Caco-2 (cell line): ENCODE data around the gene GALNT8. TPM values are rescaled to one million over a fixed set of nuclear protein-coding genes. Genes with fewer than 3 reads are reported as not detected.

Experiments
- BruUV-seq: library from RNA; stranded (reverse); fragments of 400-500 nt; replicated peaks from 2 replicates; lab custom pipeline; 2021; lab: Mats Ljungman, UMichigan
- CTCF ChIA-PET: fragments of 300-600 bp; sonication (Branson Sonifier 250); formaldehyde crosslinking; loops from one replicate; lab custom pipeline; 2022; ENCODE audit warnings: antibody characterized with exemption; lab: Charles Lee
- POLR2A ChIA-PET: fragments of 300-600 bp; sonication (Branson Sonifier 250); formaldehyde crosslinking; loops from one replicate; lab custom pipeline; 2022; ENCODE audit warnings: antibody characterized with exemption; lab: Charles Lee
- DNase-seq, 2 experiments: peaks; one replicate each; pipeline versions ENCODE4 v3.0.0 to v3.0.0-alpha.2; 2020 to 2022
- H3K27me3 ChIP-seq: replicated peaks from 2 replicates; pipeline ENCODE4 v1.6.0; 2011; ENCODE audit warnings: low read length; ENCODE audit not compliant: control insufficient read depth, insufficient read depth
- H3K36me3 ChIP-seq: 2 replicates; pipeline ENCODE4 v1.5.1; 2011; ENCODE audit warnings: low read length; ENCODE audit not compliant: control insufficient read depth, insufficient read depth
- H3K4me1 ChIP-seq: fragments of 250-450 bp; sonication (Bioruptor Pico); 2 replicates; pipeline ENCODE4 v1.5.1; 2020; ENCODE audit warnings: mild to moderate bottlenecking
- H3K4me3 ChIP-seq: 2 replicates; pipeline ENCODE4 v1.5.1; 2011; ENCODE audit warnings: low read depth, mild to moderate bottlenecking, control low read depth, low read length
- H3K9me3 ChIP-seq: fragments of 250-450 bp; sonication (Bioruptor Pico); 2 replicates; pipeline ENCODE4 v1.5.1; 2020; ENCODE audit warnings: mild to moderate bottlenecking, moderate library complexity
- H3K27ac Mint-ChIP-seq: one replicate; pipeline ENCODE4 v1.8.0; 2022; ENCODE audit warnings: mixed read lengths; ENCODE audit not compliant: unreplicated experiment
- H3K27me3 Mint-ChIP-seq: one replicate; pipeline ENCODE4 v1.8.0; 2022; ENCODE audit warnings: mixed read lengths; ENCODE audit not compliant: insufficient read depth, unreplicated experiment
- H3K36me3 Mint-ChIP-seq: one replicate; pipeline ENCODE4 v1.8.0; 2022; ENCODE audit warnings: mild to moderate bottlenecking, mixed read lengths; ENCODE audit not compliant: insufficient read depth, unreplicated experiment
- H3K4me1 Mint-ChIP-seq: one replicate; pipeline ENCODE4 v1.8.0; 2022; ENCODE audit warnings: low read depth, mixed read lengths; ENCODE audit not compliant: unreplicated experiment
- H3K4me3 Mint-ChIP-seq: one replicate; pipeline ENCODE4 v1.8.0; 2022; ENCODE audit warnings: mild to moderate bottlenecking, moderate library complexity, mixed read lengths; ENCODE audit not compliant: unreplicated experiment
- H3K9me3 Mint-ChIP-seq: one replicate; pipeline ENCODE4 v1.8.0; 2022; ENCODE audit warnings: mixed read lengths; ENCODE audit not compliant: unreplicated experiment
- intact Hi-C: fragments of 100-400 bp; cut with micrococcal nuclease; formaldehyde crosslinking; loops from one replicate; pipeline ENCODE4 v1.10.0; 2022; ENCODE audit not compliant: unreplicated experiment
- total RNA-seq: library from RNA; stranded (reverse); gene quantifications from 2 replicates; pipeline ENCODE4 v1.2.3, GENCODE V29; 2022
- TF ChIP-seq, protein P1 (sequence below), 2 experiments: fragments of 200-600 bp in 1 of 2; IDR thresholded peaks; 1 replicate in 1 of 2; 2 replicates in 1 of 2; pipeline versions ENCODE4 v1.5.1 to v1.8.0; 2011 to 2022; ENCODE audit warnings: antibody characterized with exemption in 1 of 2, control low read depth in 1 of 2, inconsistent platforms in 1 of 2, low read depth in 1 of 2, low read length in 1 of 2, mild to moderate bottlenecking in 1 of 2, moderate library complexity in 1 of 2; ENCODE audit not compliant: insufficient read depth in 1 of 2, severe bottlenecking in 1 of 2, unreplicated experiment in 1 of 2

GALNT8 gene
- total RNA-seq, 1 experiment from 2014 or later = not detected

DNA sequence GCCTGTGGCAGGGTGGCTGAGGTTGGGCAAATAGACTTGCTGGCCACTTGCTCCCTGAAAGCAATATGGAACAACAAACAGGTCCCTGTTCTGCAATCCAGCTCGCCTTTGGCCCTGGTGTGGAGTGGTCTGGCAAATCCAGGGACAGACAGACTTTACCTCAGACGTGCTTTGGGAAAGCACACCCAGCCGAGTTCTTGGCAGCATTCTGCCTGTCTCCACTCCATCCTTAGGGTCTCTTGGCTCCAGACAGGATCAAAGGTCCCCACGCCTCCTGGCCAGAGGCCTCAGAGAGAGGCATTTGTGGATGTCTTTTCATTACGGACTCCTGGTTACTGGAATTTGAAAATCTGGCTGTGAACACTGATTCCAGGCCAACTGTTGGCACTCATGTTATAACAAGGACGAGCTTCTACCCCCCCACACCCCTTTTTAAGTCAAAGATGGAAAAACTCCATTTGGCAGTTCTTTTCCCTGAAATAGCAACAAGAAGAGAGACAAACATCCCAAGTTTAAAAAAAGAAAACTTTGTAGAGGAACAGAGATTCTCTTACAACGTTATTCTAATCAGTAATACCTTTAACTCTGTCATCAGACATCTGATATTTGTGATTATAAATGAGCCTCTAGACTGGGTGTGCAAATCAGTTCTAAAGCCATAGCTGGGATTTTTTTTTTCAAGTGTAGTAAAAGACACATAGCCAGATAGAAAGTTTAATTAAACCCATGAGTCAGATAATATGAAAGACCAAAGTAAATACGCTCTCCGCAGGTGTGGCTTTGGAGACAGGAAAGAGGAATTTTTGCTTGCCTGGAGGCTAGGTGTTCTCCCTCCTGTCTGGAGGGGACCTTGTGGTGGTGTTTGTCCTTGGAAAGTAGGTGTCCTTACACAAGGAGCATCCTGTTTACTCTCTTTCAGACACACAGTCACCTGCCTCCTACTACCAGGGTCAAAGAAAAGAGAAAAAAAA lies 60.7 kb downstream of the GALNT8 start:
- Mint-ChIP-seq H3K27me3 (peaks cover 25% of the 10 kb centered on the region), H3K36me3 (no peaks in the 10 kb centered on the region), H3K27ac (no peak overlapping the region), H3K4me1 (no peaks in the 10 kb centered on the region), H3K9me3 (peaks cover 12% of the 10 kb centered on the region), H3K4me3 (no peak overlapping the region)
- TF ChIP-seq, protein P1, sequence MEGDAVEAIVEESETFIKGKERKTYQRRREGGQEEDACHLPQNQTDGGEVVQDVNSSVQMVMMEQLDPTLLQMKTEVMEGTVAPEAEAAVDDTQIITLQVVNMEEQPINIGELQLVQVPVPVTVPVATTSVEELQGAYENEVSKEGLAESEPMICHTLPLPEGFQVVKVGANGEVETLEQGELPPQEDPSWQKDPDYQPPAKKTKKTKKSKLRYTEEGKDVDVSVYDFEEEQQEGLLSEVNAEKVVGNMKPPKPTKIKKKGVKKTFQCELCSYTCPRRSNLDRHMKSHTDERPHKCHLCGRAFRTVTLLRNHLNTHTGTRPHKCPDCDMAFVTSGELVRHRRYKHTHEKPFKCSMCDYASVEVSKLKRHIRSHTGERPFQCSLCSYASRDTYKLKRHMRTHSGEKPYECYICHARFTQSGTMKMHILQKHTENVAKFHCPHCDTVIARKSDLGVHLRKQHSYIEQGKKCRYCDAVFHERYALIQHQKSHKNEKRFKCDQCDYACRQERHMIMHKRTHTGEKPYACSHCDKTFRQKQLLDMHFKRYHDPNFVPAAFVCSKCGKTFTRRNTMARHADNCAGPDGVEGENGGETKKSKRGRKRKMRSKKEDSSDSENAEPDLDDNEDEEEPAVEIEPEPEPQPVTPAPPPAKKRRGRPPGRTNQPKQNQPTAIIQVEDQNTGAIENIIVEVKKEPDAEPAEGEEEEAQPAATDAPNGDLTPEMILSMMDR (IDR thresholded peaks at IDR 0.05; ENCODE audit: insufficient read depth in 1 of 2, low read depth in 1 of 2, low read length in 1 of 2, severe bottlenecking in 1 of 2, unreplicated experiment in 1 of 2) = no peak
- no peaks in the 10 kb centered on the region for H3K36me3 ChIP-seq
- CTCF ChIA-PET = interaction anchor here (0.6 kb wide), 1 partner anchor 1206 kb away, joined by 9 read pairs; no protein-coding TSS in a partner anchor
- DNase-seq = no peak
- H3K4me1 ChIP-seq = no peaks in the 10 kb centered on the region
- no peaks in the 10 kb centered on the region for H3K27me3 ChIP-seq
- intact Hi-C loops = no loop called here
- BruUV-seq = no TSS peak
- no peak overlapping the region for H3K4me3 ChIP-seq
- H3K9me3 ChIP-seq = peaks cover 17% of the 10 kb centered on the region
- POLR2A ChIA-PET = no interaction called here

DNA sequence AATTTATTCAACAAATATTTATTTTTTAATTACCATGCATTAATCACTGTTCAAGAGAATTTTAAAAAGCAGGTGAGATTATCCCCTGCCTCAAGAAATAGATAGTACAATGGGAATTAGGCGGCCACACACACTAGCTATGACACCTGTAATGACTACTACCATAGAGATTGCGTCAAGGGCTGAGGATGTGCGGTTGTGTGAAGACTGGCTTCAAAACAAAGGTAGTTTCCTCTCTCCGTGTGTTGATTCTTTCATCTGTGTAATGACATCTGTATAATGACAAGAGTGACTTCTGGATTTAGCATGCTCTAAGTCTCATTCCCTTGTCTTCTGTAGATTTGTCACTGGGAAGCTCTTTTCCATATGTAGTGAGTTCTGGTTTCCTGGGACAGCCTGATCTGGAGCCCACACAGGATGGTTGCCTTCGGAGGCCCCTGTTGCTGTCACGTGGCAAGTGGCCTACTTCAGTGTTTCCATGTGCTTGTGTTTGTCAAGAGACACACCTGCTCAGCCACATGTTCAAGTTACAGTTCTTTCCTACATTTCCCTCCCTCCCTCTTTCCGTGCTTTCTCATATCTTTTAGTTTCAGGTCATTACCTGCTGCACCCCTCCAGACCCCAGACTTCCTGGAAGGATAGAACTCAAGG lies 64.3 kb downstream of the GALNT8 start:
- H3K27me3 ChIP-seq = no peaks in the 10 kb centered on the region
- no peaks in the 10 kb centered on the region for H3K36me3 Mint-ChIP-seq
- H3K4me3 ChIP-seq = no peak overlapping the region
- no peak overlapping the region for H3K27ac Mint-ChIP-seq
- peaks cover 12% of the 10 kb centered on the region for H3K9me3 Mint-ChIP-seq
- intact Hi-C loops = no loop called here
- H3K36me3 ChIP-seq = no peaks in the 10 kb centered on the region
- peaks cover 17% of the 10 kb centered on the region for H3K27me3 Mint-ChIP-seq
- no peak overlapping the region for H3K4me3 Mint-ChIP-seq
- POLR2A ChIA-PET = no interaction called here
- no peak for DNase-seq
- TF ChIP-seq, protein P1 (IDR thresholded peaks at IDR 0.05; ENCODE audit: insufficient read depth in 1 of 2, low read depth in 1 of 2, low read length in 1 of 2, severe bottlenecking in 1 of 2, unreplicated experiment in 1 of 2) = no peak
- CTCF ChIA-PET = no interaction called here
- no peaks in the 10 kb centered on the region for H3K4me1 Mint-ChIP-seq
- no peaks in the 10 kb centered on the region for H3K4me1 ChIP-seq
- BruUV-seq = no TSS peak
- peaks cover 17% of the 10 kb centered on the region for H3K9me3 ChIP-seq

DNA sequence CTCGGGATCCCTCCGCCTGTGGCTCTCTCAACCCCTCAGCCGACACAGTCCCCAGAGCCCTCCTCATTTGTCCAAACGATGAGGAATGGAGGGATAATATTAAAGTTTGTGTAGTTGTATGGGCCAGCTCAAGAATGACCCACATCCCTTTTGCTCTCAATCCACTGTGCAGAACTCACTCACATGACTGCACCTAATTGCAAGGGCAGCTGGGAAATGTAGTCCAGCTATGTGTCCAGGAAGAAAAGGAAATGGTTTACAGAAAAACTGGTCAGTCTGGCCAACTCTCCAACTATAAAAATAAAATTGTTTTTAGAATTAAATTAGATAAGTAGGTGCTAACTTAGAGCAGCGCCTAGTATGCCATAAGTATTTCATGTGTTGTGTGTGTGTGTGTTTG lies 66.6 kb downstream of the GALNT8 start:
- H3K9me3 Mint-ChIP-seq = peaks cover 22% of the 10 kb centered on the region
- TF ChIP-seq, protein P1 (IDR thresholded peaks at IDR 0.05; ENCODE audit: insufficient read depth in 1 of 2, low read depth in 1 of 2, low read length in 1 of 2, severe bottlenecking in 1 of 2, unreplicated experiment in 1 of 2) = no peak
- intact Hi-C loops = no loop called here

More for the DNA sequence above, 66.6 kb downstream of the GALNT8 start:
- H3K27ac Mint-ChIP-seq = no peak overlapping the region
- peaks cover 3% of the 10 kb centered on the region for H3K27me3 Mint-ChIP-seq
- H3K4me1 Mint-ChIP-seq = no peaks in the 10 kb centered on the region
- ChIA-PET POLR2A (no interaction called here), CTCF (no interaction called here)
- Histone ChIP-seq H3K27me3 (no peaks in the 10 kb centered on the region), H3K4me1 (no peaks in the 10 kb centered on the region), H3K9me3 (peaks cover 23% of the 10 kb centered on the region), H3K36me3 (no peaks in the 10 kb centered on the region), H3K4me3 (no peak overlapping the region)
- BruUV-seq = no TSS peak
- no peak for DNase-seq
- H3K4me3 Mint-ChIP-seq = no peak overlapping the region
- H3K36me3 Mint-ChIP-seq = no peaks in the 10 kb centered on the region
